22Rv1 (cell line): ENCODE results near the gene ANAPC4.

Experiments
- H3K27ac ChIP-seq: fragments of 450-650 bp; 2 replicates; pipeline ENCODE4 v1.5.1; 2017
- CTCF ChIP-seq: fragments of 450-650 bp; IDR thresholded peaks from 2 replicates; pipeline ENCODE4 v1.5.1; 2017; ENCODE audit warnings: mild to moderate bottlenecking
- ZFX ChIP-seq: fragments of 450-650 bp; IDR thresholded peaks from 2 replicates; pipeline ENCODE4 v1.6.1; 2017; ENCODE audit warnings: antibody characterized with exemption, borderline replicate concordance

Gene ANAPC4

GRCh38 chr4:25421816-25422525 is 44.9 kb downstream of the ANAPC4 start:
- no peak overlapping the region for H3K27ac ChIP-seq
- TF ChIP-seq ZFX (no peak), CTCF (no peak)

- TF ChIP-seq ZFX = no peak
- TF ChIP-seq CTCF = no peak
- H3K27ac ChIP-seq = no peak overlapping the region
Measured at GRCh38 chr4:25423548-25423947, 46.5 kb downstream of the ANAPC4 start.

- TF ChIP-seq ZFX = no peak
- TF ChIP-seq CTCF = no peak
Measured at GRCh38 chr4:25424539-25425228, 47.6 kb downstream of the ANAPC4 start.

GRCh38 chr4:25425361-25425760 is 48.3 kb downstream of the ANAPC4 start:
- TF ChIP-seq CTCF (no peak), ZFX (no peak)
- H3K27ac ChIP-seq = no peak overlapping the region

More at GRCh38 chr4:25424539-25425228, 47.6 kb downstream of the ANAPC4 start:
- H3K27ac ChIP-seq = no peak overlapping the region

GRCh38 chr4:25427871-25428270 is 50.8 kb downstream of the ANAPC4 start:
- no peak overlapping the region for H3K27ac ChIP-seq
- no peak for TF ChIP-seq ZFX
- no peak for TF ChIP-seq CTCF

- TF ChIP-seq ZFX = no peak
- TF ChIP-seq CTCF = no peak
- no peak overlapping the region for H3K27ac ChIP-seq
Measured at GRCh38 chr4:25430630-25431029, 53.6 kb downstream of the ANAPC4 start.
